GM13977 (cell line): ENCODE data around the gene GALNT9.

Experiments
- DNase-seq: peaks from one replicate; pipeline ENCODE4 v3.0.0; 2012; ENCODE audit warnings: low spot score
- in situ Hi-C: fragments of 300-500 bp; cut with MboI; formaldehyde crosslinking; loops from one replicate; pipeline ENCODE4 v1.12.0; 2022; ENCODE audit warnings: low sequenced_read_pairs, low pct_unique_long_range_greater_than_20kb, mixed read lengths, inconsistent platforms; ENCODE audit not compliant: unreplicated experiment
- TF ChIP-seq, protein P1 (sequence below): IDR thresholded peaks from 2 replicates; pipeline ENCODE4 v1.5.1; 2012; ENCODE audit warnings: mild to moderate bottlenecking, control low read depth; ENCODE audit not compliant: insufficient read depth; ENCODE audit errors: extremely low read depth, missing control alignments

Gene GALNT9

DNA sequence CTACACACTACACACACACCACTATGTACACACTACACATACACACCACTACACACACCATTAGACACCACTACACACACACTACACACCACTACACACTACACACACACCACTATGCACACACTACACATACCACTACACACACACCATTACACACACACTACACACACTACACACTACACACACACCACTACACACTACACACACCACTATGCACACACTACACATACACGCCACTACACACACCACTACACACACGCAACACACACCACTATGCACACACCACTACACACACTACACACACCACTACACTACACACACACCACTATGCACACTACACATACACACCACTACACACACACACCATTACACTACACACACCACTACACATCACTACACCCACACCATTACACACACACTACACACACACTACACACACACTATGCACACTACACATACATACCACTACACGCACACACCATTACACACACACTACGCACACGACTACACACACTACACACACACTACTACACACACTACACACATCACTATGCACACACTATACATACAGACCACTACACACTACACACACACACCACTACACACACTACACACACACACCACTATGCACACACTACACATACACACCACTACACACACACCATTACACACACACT lies 171.5 kb downstream of the GALNT9 start:
- in situ Hi-C loops, result no loop called here
- TF ChIP-seq, protein P1, sequence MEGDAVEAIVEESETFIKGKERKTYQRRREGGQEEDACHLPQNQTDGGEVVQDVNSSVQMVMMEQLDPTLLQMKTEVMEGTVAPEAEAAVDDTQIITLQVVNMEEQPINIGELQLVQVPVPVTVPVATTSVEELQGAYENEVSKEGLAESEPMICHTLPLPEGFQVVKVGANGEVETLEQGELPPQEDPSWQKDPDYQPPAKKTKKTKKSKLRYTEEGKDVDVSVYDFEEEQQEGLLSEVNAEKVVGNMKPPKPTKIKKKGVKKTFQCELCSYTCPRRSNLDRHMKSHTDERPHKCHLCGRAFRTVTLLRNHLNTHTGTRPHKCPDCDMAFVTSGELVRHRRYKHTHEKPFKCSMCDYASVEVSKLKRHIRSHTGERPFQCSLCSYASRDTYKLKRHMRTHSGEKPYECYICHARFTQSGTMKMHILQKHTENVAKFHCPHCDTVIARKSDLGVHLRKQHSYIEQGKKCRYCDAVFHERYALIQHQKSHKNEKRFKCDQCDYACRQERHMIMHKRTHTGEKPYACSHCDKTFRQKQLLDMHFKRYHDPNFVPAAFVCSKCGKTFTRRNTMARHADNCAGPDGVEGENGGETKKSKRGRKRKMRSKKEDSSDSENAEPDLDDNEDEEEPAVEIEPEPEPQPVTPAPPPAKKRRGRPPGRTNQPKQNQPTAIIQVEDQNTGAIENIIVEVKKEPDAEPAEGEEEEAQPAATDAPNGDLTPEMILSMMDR, result no peak
- no peak for DNase-seq

DNA sequence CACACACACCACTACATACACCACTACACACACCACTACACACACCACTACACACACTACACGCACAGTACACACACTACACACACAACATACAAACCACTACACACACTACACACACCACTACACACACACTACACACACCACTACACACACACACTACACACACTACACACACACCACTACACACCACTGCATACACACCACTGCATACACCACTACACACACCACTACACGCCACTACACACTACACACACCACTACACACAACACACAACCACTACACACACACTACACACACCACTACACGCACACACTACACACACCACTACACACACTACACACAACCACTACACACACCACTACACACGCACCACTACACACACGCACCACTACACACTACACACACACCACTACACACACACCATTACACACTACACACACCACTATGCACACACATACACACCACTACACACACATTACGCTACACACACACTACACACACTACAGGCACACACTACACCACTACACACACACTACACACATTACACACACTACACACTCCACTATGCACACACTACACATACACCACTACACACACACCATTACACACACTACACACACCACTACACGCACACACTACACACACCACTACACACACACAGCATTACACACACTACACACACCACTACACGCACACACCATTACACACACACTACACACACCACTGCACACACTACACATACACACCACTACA lies 172.6 kb downstream of the GALNT9 start:
- no peak for DNase-seq
- TF ChIP-seq, protein P1, result no peak
- in situ Hi-C loops, result no loop called here

DNA sequence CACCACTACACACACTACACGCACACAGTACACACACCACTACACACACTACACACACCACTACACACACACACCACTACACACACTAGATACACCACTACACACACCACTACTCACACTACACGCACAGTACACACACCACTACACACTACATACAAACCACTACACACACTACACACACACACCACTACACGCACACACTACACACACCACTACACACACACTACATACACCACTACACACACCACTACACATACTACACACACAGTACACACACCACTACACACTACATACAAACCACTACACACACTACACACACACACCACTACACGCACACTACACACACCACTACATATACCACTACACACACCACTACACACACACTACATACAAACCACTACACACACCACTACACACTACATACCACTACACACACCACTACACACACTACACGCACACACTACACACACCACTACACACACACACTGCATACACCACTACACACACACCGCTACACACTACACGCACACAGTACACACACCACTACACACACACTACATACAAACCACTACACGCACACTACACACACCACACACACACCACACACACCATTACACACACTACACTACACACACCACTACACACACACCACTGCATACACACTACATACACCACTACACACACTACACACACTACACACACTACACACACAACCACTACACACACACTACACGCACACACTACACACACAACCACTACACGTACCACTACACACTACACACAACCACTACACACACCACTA lies 173.4 kb downstream of the GALNT9 start:
- TF ChIP-seq, protein P1, result no peak
- in situ Hi-C loops, result no loop called here
- DNase-seq, result no peak

DNA sequence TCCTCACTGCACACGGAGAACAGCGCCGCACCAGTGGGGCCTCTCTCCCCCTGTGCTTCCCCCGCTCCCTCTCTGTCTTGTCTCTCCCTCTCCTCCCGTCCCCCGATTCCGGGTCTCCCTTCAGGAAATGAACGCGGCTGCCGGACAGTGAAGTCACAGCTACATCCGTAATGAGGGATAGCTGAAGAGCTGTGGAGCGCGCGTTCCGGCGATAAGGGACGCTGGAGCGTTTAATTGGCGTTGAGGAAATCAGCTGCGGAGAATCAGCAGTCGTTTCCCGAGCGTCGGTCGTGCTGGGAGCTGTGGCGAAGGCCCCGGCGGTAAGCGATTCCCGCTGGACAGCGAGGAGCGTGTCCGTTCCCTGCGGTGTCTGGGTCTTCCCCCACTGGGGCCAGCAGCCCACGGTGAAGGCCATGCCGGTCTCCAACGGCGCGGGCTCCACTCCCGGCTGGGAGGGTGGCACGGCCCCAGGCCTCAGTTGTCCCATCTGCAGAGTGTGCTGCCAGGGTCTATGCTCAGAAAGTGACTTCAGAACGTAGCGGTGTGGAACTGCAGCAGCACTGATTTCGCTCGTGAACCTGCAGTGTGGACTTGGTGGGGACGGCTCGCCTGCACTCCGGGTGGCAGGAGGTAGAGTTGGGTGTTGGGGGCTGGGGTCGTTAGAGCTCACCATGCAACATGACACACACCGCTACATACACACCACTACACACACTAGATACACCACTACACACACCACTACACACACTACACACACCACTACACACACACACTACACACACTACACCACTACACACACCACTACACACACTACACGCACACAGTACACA lies 174.2 kb downstream of the GALNT9 start:
- TF ChIP-seq, protein P1, result no peak
- no peak for DNase-seq
- in situ Hi-C loops, result no loop called here

DNA sequence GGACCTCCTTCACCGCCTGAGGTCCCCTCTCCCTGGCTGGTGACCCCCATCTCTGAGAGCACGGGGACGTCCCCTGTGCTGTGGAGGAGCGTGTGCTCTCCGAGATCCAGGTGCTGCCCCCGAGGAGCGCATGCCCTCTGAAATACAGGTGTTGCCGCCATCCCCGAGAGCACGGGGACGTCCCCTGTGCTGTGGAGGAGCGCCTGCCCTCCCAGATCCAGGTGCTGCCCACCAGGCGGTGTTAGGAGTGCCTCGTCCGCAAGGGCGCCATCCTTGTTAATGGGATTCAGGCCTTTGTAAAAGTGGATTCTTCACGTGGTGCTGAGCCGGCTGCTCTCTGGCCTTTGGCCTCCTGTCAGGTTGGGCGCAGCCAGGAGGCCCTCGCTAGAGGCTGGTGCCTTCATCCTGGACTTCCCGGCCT lies 175.0 kb downstream of the GALNT9 start:
- in situ Hi-C loops, result no loop called here
- DNase-seq, result no peak
- TF ChIP-seq, protein P1, result no peak
